ENCODE data around the gene SLC11A1.

Gene SLC11A1

DNA sequence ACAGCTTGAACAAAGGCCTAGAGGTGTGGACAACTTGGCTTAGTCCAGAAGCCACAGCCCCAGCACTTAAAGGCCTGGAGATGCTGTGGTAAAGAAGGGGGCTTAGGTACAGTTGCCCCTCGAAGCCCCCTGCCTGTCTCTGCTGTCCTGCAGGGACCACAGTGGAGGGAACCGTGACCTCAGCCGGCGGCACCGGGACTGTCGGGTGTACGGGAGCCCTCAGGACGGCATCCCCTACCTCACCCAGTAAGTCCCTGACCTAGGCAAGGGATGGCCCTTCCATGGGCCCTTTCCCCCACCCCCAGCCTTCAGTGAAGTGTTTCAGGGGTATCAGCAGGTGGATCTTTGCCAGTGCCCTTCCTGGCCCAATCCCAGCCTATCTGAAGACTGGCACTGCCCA is 40.7 kb upstream of the SLC11A1 start:
- Histone ChIP-seq H3K27me3 (replicated peaks) (no peaks in the 10 kb centered on the region), H3K36me3 (replicated peaks) (no peaks in the 10 kb centered on the region), H3K27ac (no peak overlapping the region), H3K4me3 (ENCODE audit: low read depth, low read length) (no peak overlapping the region)
- in situ Hi-C loops (cut with HindIII; ENCODE audit: low pct_ligation_motif_present, low sequenced_read_pairs): no loop called here
- DNase-seq: no peak
- TF ChIP-seq, protein P1, sequence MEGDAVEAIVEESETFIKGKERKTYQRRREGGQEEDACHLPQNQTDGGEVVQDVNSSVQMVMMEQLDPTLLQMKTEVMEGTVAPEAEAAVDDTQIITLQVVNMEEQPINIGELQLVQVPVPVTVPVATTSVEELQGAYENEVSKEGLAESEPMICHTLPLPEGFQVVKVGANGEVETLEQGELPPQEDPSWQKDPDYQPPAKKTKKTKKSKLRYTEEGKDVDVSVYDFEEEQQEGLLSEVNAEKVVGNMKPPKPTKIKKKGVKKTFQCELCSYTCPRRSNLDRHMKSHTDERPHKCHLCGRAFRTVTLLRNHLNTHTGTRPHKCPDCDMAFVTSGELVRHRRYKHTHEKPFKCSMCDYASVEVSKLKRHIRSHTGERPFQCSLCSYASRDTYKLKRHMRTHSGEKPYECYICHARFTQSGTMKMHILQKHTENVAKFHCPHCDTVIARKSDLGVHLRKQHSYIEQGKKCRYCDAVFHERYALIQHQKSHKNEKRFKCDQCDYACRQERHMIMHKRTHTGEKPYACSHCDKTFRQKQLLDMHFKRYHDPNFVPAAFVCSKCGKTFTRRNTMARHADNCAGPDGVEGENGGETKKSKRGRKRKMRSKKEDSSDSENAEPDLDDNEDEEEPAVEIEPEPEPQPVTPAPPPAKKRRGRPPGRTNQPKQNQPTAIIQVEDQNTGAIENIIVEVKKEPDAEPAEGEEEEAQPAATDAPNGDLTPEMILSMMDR (IDR thresholded peaks at IDR 0.05; ENCODE audit: low read depth, low read length, missing control alignments): no peak

DNA sequence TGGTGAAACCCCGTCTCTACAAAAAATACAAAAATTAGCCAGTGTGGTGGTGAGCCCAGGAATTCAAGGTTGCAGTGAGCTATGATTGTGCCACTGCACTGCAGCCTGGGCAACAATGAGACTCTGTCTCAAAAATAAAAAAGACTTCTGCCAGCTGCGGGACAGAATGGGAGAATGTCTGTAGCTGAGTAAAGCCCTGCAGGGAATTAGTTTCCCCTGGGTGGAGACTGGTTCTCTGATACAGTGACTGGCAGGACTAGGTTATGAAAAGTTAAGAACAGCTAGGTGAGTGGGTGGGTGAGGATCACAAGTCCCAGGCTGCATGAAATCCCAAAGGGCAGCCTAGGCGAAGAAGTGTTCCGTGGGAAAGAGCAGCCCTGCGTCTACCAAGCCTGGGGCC is 39.2 kb upstream of the SLC11A1 start:
- Histone ChIP-seq H3K27me3 (replicated peaks) (no peaks in the 10 kb centered on the region), H3K4me3 (ENCODE audit: low read depth, low read length) (no peak overlapping the region), H3K27ac (no peak overlapping the region), H3K36me3 (replicated peaks) (no peaks in the 10 kb centered on the region)
- DNase-seq: no peak
- TF ChIP-seq, protein P1 (IDR thresholded peaks at IDR 0.05; ENCODE audit: low read depth, low read length, missing control alignments): no peak
- in situ Hi-C loops (cut with HindIII; ENCODE audit: low pct_ligation_motif_present, low sequenced_read_pairs): no loop called here

DNA sequence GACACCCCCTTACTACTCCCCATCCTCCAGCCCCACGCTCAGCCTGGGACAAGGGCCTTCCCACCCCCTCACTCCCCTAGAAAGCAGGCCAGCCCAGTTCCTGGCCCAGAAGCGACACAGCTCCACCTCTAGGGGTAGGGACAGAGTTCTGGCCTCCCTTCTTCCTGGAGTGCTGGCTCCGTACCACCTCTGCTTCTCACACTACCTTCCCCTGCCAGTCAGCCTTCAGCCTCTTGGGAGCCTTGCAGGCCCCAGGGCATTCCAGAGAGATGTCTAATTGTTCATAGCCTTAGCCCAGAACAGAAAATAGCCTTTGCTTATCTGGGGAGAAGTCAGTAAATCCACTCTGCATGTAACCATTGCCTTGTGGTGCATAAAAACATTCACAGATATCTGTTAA is 38.5 kb upstream of the SLC11A1 start:
- no peaks in the 10 kb centered on the region for H3K36me3 ChIP-seq (replicated peaks)

DNA sequence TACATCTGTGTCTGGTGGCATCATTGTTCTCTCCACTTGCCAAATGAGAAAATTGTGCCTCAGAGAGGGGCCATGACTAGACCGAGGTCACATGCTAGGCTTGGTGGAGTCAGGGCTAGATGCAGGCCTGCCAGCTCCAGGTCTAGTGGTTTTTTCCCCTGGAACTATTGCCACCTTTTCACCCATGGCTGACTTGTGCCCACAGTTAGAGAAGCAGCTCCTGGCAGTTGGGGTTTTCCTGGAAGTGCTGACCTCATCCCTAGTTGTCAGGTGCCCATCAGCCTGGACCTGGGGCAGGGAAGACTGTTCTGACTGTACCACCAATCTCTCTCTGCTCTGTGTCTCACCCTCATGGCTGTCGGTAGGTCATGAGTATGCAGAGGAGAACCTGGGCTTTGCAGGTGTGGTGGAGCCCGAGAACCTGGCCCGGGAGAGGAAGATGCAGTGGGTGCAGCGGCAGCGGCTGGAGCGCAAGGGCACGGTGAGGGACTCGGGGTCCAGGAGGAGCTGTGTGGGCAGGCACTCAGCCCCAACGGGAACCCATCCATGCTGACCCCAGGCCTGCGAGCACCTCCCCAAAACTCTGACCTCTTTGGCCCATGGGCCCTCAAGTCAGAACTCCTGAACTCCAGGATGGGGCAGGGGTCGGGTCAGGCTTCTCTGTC is 37.9 kb upstream of the SLC11A1 start:
- TF ChIP-seq, protein P1 (IDR thresholded peaks at IDR 0.05; ENCODE audit: low read depth, low read length, missing control alignments): no peak
- DNase-seq: peak; percentile 10
- Histone ChIP-seq H3K4me3 (ENCODE audit: low read depth, low read length) (no peak overlapping the region), H3K36me3 (replicated peaks) (no peaks in the 10 kb centered on the region), H3K27me3 (replicated peaks) (no peaks in the 10 kb centered on the region), H3K27ac (no peak overlapping the region)
- in situ Hi-C loops (cut with HindIII; ENCODE audit: low pct_ligation_motif_present, low sequenced_read_pairs): no loop called here

More for the DNA sequence above, 38.5 kb upstream of the SLC11A1 start:
- Histone ChIP-seq H3K27ac (no peak overlapping the region), H3K4me3 (ENCODE audit: low read depth, low read length) (no peak overlapping the region), H3K27me3 (replicated peaks) (no peaks in the 10 kb centered on the region)
- TF ChIP-seq, protein P1 (IDR thresholded peaks at IDR 0.05; ENCODE audit: low read depth, low read length, missing control alignments): no peak
- in situ Hi-C loops (cut with HindIII; ENCODE audit: low pct_ligation_motif_present, low sequenced_read_pairs): no loop called here
- peak; percentile 67 for DNase-seq

DNA sequence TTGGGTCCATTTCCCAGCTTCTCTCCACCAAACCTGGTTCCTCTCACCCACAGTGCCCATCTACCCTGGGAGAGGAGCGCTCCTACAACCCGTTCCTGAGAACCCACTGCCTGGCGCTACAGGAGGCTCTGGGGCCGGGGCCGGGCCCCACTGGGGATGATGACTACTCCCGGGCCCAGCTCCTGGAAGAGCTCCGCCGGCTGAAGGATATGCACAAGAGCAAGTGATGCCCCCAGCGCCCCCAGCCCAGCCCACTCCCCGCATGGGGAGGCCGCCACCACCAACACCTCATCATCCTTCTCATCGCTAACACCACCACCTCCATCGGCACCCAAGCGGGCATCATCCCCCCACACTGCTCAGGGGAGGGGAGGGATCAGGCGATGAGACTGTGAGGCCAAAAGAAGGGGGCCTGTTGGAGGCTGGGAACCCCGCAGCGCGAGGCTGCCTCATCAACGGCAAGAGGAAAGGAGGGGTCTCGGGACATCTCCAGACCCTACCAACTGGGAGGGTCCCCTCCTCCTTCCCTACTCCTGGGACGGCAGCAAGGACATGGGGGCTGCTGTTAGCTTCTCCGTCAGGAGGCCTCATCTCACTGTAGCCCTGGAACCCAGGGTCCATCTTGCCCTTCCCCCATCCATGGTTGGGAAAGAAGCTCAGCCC is 37.2 kb upstream of the SLC11A1 start:
- DNase-seq: no peak
- Histone ChIP-seq H3K27ac (no peak overlapping the region), H3K4me3 (ENCODE audit: low read depth, low read length) (no peak overlapping the region), H3K36me3 (replicated peaks) (no peaks in the 10 kb centered on the region), H3K27me3 (replicated peaks) (no peaks in the 10 kb centered on the region)
- TF ChIP-seq, protein P1 (IDR thresholded peaks at IDR 0.05; ENCODE audit: low read depth, low read length, missing control alignments): no peak
- in situ Hi-C loops (cut with HindIII; ENCODE audit: low pct_ligation_motif_present, low sequenced_read_pairs): no loop called here

Data from brain microvascular endothelial cell (primary cell).